COLO668 (cell line): ENCODE measurements around the gene USP48.
"Not testable (repeated sequence)": the region's sequence is repeated elsewhere in the genome, so short reads cannot be mapped to it uniquely, and the experiment has no call there.

Source experiments
- DNase-seq: peaks from one replicate; lab custom pipeline; 2025; ENCODE audit not compliant: unreplicated experiment; lab: John Stamatoyannopoulos, UW

Gene USP48, protein sequence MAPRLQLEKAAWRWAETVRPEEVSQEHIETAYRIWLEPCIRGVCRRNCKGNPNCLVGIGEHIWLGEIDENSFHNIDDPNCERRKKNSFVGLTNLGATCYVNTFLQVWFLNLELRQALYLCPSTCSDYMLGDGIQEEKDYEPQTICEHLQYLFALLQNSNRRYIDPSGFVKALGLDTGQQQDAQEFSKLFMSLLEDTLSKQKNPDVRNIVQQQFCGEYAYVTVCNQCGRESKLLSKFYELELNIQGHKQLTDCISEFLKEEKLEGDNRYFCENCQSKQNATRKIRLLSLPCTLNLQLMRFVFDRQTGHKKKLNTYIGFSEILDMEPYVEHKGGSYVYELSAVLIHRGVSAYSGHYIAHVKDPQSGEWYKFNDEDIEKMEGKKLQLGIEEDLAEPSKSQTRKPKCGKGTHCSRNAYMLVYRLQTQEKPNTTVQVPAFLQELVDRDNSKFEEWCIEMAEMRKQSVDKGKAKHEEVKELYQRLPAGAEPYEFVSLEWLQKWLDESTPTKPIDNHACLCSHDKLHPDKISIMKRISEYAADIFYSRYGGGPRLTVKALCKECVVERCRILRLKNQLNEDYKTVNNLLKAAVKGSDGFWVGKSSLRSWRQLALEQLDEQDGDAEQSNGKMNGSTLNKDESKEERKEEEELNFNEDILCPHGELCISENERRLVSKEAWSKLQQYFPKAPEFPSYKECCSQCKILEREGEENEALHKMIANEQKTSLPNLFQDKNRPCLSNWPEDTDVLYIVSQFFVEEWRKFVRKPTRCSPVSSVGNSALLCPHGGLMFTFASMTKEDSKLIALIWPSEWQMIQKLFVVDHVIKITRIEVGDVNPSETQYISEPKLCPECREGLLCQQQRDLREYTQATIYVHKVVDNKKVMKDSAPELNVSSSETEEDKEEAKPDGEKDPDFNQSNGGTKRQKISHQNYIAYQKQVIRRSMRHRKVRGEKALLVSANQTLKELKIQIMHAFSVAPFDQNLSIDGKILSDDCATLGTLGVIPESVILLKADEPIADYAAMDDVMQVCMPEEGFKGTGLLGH

GRCh38 chr1:21782868-21783678 lies at the start of gene USP48:
Gene USP48 (minus strand): TSS chr1:21783149. CDS start chr1:21782957, 192 bp downstream.
- peak; percentile 100 for DNase-seq

- no peak for DNase-seq
Measured at GRCh38 chr1:21831454-21831970, 48.6 kb upstream of the USP48 start.

- no peak for DNase-seq
Measured at GRCh38 chr1:21830792-21831453, 48.0 kb upstream of the USP48 start.

DNA sequence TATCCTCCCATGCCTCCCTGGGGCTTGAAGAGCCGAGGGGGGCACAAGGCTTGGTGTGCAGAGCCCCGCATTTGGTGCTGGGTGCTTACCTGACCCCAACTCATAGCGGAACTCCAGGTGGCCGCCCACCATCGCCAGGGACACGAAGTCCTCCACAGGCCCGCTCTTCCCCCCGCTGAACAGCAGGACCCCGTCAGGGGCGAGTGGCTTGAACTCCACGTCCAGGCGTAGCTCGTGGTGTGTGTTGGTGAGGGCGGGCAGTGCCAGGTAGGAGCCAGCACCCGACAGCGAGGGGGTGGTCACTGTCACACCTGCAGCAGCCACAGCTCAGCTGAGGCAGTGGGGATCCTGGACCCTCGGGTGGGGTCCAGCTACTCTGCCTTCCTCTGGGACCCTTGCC lies 46.3 kb upstream of the USP48 start:
- DNase-seq = no peak

GRCh38 chr1:21828506-21829210 lies 45.7 kb upstream of the USP48 start:
- no peak for DNase-seq

GRCh38 chr1:21828075-21828474 lies 45.1 kb upstream of the USP48 start:
- DNase-seq = no peak

GRCh38 chr1:21827141-21827679 lies 44.3 kb upstream of the USP48 start:
- DNase-seq = no peak

GRCh38 chr1:21826694-21827093 lies 43.7 kb upstream of the USP48 start:
- DNase-seq = not testable (repeated sequence)

- no peak for DNase-seq
Measured at GRCh38 chr1:21825393-21825792, 42.4 kb upstream of the USP48 start.

DNA sequence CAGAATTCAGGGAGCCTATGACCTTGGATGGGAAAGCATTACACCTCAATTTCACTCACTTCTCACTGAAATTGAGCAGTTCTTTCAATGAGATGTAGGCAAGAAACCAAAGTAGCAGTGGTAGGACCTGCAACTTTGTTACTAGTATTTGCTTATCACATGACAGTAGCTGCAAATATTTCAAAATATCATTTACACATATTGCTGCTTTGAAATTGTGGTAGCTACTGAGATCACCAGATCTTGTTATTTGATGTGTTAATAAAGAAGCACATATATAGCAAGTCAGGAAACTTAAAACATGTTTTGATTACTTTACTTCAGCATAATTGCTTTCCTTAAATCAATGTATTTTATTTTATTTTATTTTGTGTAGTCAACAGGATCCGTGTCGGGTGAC lies 42.0 kb upstream of the USP48 start:
- DNase-seq = no peak

DNA sequence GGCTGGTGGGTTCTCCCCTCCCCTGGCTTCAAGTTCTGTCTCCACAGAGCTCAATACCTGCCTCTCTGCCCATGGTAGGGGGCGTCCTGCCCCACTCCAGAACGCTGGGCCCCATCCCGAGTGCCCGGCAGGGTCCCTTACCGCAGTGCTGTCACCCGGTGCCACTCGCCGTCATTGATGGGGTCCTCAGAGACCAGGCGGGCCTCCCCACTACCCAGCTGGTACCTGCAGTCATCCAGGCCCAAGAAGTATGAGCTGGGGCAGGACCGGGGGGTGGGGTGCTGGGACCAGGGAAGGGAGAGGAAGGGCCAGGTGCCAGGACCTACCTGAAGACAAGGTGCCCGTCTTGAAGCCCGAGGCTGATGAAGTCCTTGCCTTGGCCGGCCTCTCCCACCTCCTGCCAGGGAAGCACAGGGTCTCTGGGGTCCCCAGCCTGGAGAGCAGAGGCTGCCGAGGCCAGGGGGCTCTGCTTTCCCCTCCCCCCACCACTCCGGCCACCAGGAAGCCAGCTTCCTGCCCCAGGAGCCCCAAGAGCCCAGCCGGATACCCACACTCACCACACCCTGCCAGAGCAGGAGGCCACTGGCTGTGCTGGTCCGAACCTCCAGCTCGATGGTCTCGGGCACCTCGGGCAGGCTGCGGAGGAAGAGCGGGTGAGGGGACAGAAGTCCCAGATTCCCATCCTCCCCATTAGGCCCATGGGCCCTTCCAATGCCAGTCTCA lies 41.2 kb upstream of the USP48 start:
- no peak for DNase-seq

DNA sequence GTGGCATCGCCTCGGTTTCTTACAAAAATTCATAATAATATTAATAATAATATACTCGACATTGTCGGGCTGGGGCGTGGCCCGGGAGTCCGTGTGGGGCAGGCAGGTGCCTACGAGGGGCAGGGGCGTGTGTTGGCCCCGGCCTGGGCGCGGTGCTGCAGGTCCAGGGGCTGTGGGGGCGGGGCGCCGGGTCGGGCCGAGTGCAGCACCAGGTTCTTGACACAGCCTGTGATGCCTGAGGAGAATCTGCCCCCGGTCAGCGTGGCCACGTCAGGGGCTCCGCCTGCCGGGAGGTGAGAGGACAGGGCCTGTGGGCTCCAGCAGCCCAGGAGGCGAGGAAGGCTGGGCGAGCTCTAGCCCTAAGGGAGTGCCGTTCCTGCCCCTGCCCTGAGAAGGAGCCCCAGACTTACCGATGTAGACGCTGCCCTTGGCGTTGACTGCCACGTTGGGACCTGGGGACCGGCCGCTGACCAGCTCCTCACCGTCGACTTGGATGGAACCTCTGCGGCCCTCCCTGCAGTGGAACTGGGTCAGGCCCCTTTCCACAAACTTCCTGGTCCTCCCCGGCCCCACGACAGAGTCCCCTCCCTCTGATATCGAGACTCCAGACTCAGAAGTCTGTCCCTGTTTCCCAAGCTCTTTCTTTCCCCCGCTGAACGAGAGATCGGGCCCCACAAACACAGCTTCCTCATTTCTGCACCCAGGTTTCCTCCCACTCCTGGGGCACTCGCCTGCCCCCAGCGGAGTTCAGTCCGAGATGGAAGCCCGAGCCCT lies 40.4 kb upstream of the USP48 start:
- DNase-seq = no peak

DNA sequence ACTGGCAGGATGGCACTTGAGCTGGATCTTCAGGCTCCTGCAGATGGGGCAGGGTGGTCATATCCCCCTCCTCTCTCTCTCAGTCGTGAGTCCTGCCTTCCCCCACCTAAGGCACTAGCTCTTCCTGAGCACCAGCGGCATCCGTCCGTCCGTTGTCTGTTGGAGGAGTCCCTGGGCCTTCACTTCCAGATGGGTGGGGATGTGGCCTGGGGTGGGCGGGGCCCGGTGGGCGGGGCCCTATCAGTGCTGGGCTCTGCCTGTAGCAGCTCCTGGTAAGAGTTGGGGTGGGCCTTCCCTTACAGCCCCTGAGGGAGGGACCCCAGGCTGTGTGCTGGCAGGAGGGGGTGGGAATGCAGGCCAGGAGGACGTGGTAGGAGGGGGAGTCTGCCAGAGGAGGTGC lies 39.4 kb upstream of the USP48 start:
- no peak for DNase-seq

DNA sequence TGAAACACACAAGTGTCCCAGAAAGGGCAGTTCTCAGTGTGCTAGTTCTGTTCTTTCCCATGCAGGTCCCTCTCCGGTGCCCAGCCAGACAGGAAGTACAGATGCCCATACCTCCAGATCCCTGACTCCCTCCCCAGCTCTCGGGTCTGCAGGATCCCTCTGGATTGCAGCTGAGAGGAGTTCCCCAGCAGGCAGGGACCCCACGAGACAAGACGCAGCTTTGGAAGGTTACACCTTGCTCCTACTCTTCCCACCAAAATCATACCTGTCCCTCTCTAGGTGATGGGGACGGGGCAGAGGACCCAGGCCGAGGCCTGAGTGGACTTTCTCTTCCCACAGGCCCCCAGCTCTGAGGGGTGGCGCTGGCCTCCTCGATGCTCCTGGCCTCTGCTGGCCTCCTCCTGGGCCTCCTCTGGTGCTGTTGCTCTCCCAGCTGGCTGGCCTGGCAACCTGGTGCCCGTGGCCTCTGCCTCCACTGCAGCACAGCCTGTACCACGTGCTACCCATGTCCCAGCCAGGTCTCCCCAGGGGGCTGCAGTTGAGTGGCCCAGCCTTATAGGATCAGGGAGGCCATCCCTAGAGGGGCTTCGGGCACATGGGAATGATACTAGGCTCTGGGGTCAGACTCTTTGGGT lies 38.6 kb upstream of the USP48 start:
- DNase-seq = no peak

DNA sequence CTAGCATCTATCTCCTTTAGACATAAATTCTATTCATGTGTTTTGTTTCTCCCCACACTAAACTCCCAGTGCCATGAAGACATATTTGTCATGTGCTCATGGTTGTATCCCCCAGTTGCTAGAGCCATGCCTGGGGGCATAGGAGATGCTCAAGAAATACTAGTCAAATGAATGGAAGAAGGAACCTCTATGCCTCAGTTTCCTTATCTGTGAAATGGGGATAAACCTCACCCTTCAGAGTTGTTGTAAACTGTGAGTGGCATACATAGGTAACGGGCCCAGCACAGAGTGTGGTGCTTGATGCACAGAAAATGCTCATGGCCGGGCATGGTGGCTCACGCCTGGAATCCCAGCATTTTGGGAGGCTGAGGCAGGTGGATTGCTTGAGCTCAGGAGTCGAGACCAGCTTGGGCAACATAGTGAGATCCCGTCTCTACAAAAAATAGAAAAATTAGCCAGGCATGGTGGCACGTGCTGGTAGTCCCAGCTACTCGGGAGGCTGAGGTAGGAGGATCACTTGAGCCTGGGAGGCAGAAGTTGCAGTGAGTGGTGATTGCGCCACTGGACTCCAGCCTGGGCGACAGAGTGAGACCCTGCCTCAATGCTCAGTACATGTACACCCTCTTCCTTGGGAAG lies 37.8 kb upstream of the USP48 start:
- DNase-seq = no peak

DNA sequence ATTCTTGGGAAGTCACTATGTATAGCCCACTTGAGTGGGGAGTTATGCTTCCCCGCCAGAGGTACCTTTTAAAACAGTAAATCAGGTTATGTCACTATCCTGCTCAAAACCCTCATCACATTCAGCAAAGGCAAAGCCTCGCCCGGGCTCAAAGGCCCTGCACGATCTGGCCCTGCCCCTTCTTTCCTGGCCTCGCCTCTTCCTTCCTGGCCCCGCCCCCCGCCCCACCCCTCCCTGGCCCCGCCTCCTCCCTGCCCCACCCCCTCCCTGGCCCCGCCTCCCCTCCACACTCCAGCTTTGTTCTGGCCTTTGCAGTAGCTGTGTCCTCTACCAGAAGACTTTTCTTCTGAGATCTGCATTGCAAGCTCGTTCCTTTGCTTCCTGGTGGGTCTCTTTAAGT lies 35.7 kb upstream of the USP48 start:
- DNase-seq = peak; percentile 23
